Muscle layer of colon (tissue), 2 donors: ENCODE results near the gene LSAMP.

Experiments
- H3K27ac ChIP-seq: one replicate; pipeline ENCODE4 v1.7.0; 2013; ENCODE audit warnings: low read depth, mild to moderate bottlenecking, low read length, moderate library complexity
- H3K27me3 ChIP-seq, 2 donors: one replicate each; pipeline ENCODE4 v1.7.0; 2013; ENCODE audit warnings: low read length in 2 of 2, mild to moderate bottlenecking in 2 of 2; ENCODE audit not compliant: insufficient read depth in 2 of 2, control insufficient read depth in 1 of 2
- H3K36me3 ChIP-seq: one replicate; pipeline ENCODE4 v1.7.0; 2013; ENCODE audit warnings: mild to moderate bottlenecking, low read length; ENCODE audit not compliant: insufficient read depth
- H3K4me1 ChIP-seq: one replicate; pipeline ENCODE4 v1.7.0; 2013; ENCODE audit warnings: mild to moderate bottlenecking, low read length; ENCODE audit not compliant: insufficient read depth
- H3K4me3 ChIP-seq, 2 donors: one replicate each; pipeline ENCODE4 v1.7.0; 2013; ENCODE audit warnings: low read length in 2 of 2, low read depth in 1 of 2, mild to moderate bottlenecking in 1 of 2, moderate library complexity in 1 of 2
- H3K9ac ChIP-seq: one replicate; pipeline ENCODE4 v1.7.0; 2013; ENCODE audit warnings: low read length
- H3K9me3 ChIP-seq: one replicate; pipeline ENCODE4 v1.7.0; 2013; ENCODE audit warnings: mild to moderate bottlenecking, low read length
- donor health status: abdominal sarcoma.
- donor health status: Adenocarcinoma of cecum.

Gene LSAMP

GRCh38 chr3:116001151-116001621, 444.1 kb downstream of the LSAMP start:
- no peak overlapping the region for H3K4me3 ChIP-seq
- no peak overlapping the region for H3K9ac ChIP-seq
- H3K4me1 ChIP-seq = peaks cover 13% of the 10 kb centered on the region
- H3K36me3 ChIP-seq = no peaks in the 10 kb centered on the region
- H3K9me3 ChIP-seq = no peaks in the 10 kb centered on the region
- no peak overlapping the region for H3K27ac ChIP-seq
- H3K27me3 ChIP-seq = no peaks in the 10 kb centered on the region

- Histone ChIP-seq H3K4me1 (peaks cover 5% of the 10 kb centered on the region), H3K27me3 (no peaks in the 10 kb centered on the region), H3K9me3 (no peaks in the 10 kb centered on the region), H3K9ac (no peak overlapping the region), H3K4me3 (no peak overlapping the region), H3K36me3 (no peaks in the 10 kb centered on the region), H3K27ac (no peak overlapping the region)
These were observed 445.0 kb downstream of the LSAMP start for GRCh38 chr3:116000311-116000710.

- Histone ChIP-seq H3K27ac (no peak overlapping the region), H3K4me3 (no peak overlapping the region), H3K4me1 (no peaks in the 10 kb centered on the region), H3K36me3 (no peaks in the 10 kb centered on the region), H3K9ac (no peak overlapping the region), H3K9me3 (no peaks in the 10 kb centered on the region), H3K27me3 (no peaks in the 10 kb centered on the region)
These were observed 445.7 kb downstream of the LSAMP start for GRCh38 chr3:115999613-116000012.

- H3K4me3 ChIP-seq = no peak overlapping the region
- no peak overlapping the region for H3K9ac ChIP-seq
- no peaks in the 10 kb centered on the region for H3K9me3 ChIP-seq
- no peaks in the 10 kb centered on the region for H3K27me3 ChIP-seq
- H3K4me1 ChIP-seq = no peaks in the 10 kb centered on the region
- H3K36me3 ChIP-seq = no peaks in the 10 kb centered on the region
- H3K27ac ChIP-seq = no peak overlapping the region
These were observed 446.2 kb downstream of the LSAMP start for GRCh38 chr3:115999001-115999585.

- Histone ChIP-seq H3K9me3 (no peaks in the 10 kb centered on the region), H3K4me3 (no peak overlapping the region), H3K27ac (no peak overlapping the region), H3K9ac (no peak overlapping the region), H3K4me1 (no peaks in the 10 kb centered on the region), H3K27me3 (no peaks in the 10 kb centered on the region), H3K36me3 (no peaks in the 10 kb centered on the region)
These were observed 448.7 kb downstream of the LSAMP start for GRCh38 chr3:115996420-115997108.

GRCh38 chr3:115990669-115991068, 454.6 kb downstream of the LSAMP start:
- no peaks in the 10 kb centered on the region for H3K4me1 ChIP-seq
- H3K27ac ChIP-seq = no peak overlapping the region
- no peaks in the 10 kb centered on the region for H3K36me3 ChIP-seq
- H3K27me3 ChIP-seq = no peaks in the 10 kb centered on the region
- no peak overlapping the region for H3K4me3 ChIP-seq
- H3K9ac ChIP-seq = no peak overlapping the region
- H3K9me3 ChIP-seq = no peaks in the 10 kb centered on the region

DNA sequence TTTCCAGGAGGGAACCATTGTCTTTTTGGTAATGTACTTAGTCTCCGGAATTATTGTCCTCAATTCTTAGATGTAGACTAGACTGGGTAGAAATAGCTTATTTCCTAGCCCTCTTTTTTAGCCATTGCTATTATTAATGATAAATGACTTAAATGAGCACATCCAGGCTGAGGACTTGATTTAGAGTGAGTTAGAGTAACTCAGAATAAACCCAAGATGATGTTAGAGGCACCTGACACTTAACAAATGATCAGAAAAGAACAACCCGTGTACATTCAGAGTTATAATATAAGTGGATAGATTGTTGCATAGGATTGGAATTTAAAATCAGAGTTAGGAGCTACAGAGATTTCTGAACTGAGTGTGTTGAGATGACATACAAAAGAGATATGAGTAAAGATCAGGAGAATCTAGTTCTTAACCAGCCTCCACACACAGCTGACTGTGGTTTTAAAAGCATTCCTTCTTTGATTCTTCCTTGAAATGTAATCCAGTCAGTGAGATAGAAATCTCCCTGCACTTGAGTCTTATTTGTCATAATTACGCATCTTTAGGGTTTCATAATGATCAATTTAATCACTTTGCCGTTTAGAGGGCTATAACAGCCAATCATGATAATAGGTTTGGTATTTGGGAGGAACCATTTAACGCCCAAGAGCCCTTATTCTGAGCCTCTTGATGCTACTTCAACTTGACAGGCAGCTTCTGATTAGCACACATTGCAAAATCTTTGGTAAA, 455.4 kb downstream of the LSAMP start:
- Histone ChIP-seq H3K9ac (no peak overlapping the region), H3K9me3 (no peaks in the 10 kb centered on the region), H3K36me3 (no peaks in the 10 kb centered on the region), H3K4me3 (no peak overlapping the region), H3K27me3 (no peaks in the 10 kb centered on the region), H3K4me1 (no peaks in the 10 kb centered on the region), H3K27ac (no peak overlapping the region)

DNA sequence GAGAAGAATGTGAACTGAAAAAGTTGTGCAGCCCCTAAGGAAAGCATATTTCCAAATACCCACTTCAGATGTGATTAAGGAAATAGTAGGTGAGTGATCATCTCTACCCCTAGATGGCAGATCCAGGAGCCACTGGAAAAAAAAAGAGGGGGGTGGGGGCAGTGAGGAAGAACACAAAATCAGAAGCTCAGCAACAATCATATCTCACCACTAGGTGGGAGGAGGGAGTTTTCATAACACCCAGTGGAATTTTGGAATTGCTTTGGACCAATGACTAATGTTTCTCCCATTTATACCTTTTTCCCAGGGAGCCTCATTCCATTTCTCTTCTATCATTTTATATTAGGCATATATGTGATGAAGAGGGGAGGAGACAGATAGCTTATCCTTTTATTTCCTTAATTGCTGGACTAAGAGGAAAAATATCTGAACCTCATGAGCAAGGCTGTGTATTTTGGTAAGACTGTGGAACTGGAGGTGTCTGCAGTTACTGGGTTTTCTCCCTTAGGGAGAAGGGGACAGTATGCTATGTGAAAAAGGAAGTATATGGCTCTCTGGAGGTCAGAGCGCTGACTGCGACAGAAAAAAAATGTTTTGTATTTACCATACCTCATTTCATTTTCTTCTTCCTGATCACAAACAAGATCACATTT, 458.6 kb downstream of the LSAMP start:
- Histone ChIP-seq H3K9me3 (no peaks in the 10 kb centered on the region), H3K4me1 (no peaks in the 10 kb centered on the region), H3K27me3 (no peaks in the 10 kb centered on the region), H3K9ac (no peak overlapping the region), H3K36me3 (no peaks in the 10 kb centered on the region), H3K4me3 (no peak overlapping the region), H3K27ac (no peak overlapping the region)

- no peaks in the 10 kb centered on the region for H3K4me1 ChIP-seq
- no peak overlapping the region for H3K9ac ChIP-seq
- H3K4me3 ChIP-seq = no peak overlapping the region
- H3K27me3 ChIP-seq = no peaks in the 10 kb centered on the region
- no peaks in the 10 kb centered on the region for H3K9me3 ChIP-seq
- no peak overlapping the region for H3K27ac ChIP-seq
- no peaks in the 10 kb centered on the region for H3K36me3 ChIP-seq
These were observed 462.7 kb downstream of the LSAMP start for GRCh38 chr3:115982629-115983028.

DNA sequence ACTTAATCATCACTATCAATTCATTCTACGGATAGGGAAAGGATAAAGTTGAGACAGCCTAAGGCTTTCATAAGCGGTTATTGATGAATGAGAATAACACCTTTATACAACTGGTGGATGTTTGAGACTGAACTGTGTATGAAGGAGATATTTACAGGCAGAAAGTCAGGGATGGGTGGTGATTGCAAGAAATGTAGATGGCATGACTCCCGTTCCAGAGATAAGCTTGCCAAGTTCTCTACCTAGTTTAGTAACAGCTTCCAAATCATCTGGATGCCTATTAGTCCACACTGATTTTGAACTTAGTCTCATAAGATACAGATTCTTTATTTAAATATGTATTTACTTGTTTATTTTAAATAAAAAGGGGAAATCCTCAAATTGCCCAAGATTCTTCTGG, 463.2 kb downstream of the LSAMP start:
- Histone ChIP-seq H3K27ac (no peak overlapping the region), H3K9ac (no peak overlapping the region), H3K4me1 (no peaks in the 10 kb centered on the region), H3K4me3 (no peak overlapping the region), H3K9me3 (no peaks in the 10 kb centered on the region), H3K36me3 (no peaks in the 10 kb centered on the region), H3K27me3 (no peaks in the 10 kb centered on the region)

DNA sequence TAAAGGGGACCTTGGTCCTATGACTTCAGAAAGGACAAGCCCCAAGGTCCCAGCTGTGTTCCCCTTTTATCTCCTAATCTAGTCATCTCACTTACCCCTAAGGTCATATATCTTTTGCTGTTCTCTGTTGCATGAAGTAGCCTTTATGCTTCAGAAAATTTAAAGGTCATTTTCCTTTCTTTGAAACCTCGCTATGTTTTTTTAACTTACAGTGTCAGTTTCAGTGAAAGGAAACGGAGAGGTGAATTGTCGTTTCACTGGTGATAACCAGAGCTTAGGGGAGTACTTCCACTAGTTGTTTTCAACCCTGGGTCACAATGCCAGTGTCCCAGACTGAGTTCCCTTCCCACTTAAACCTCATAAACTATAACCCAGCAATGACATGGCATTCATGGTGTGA, 464.6 kb downstream of the LSAMP start:
- Histone ChIP-seq H3K27me3 (no peaks in the 10 kb centered on the region), H3K36me3 (no peaks in the 10 kb centered on the region), H3K4me3 (no peak overlapping the region), H3K27ac (no peak overlapping the region), H3K4me1 (no peaks in the 10 kb centered on the region), H3K9me3 (no peaks in the 10 kb centered on the region), H3K9ac (no peak overlapping the region)
